Tibial nerve (tissue), 4 donors: Measurements from ENCODE around the gene PPAT. TPM values are rescaled to one million over a fixed set of nuclear protein-coding genes. Genes with fewer than 3 reads are reported as not detected.

Source experiments
- DNase-seq, 2 donors: peaks; one replicate each; pipeline ENCODE4 v3.0.0-alpha.2; 2019; ENCODE audit warnings: low spot score in 2 of 2
- H3K27ac ChIP-seq, 4 donors: fragments of 200-600 bp; sonication (generic) in 3 of 4; one replicate each; pipeline ENCODE4 v1.5.1; 2017 to 2019; ENCODE audit warnings: mild to moderate bottlenecking in 1 of 4
- H3K27me3 ChIP-seq, 2 donors: fragments of 200-600 bp; sonication (generic) in 1 of 2; one replicate each; pipeline versions ENCODE4 v1.5.1 to v1.6.0; 2017 to 2019
- H3K36me3 ChIP-seq, 3 donors: fragments of 200-600 bp; sonication (generic); one replicate each; pipeline ENCODE4 v1.5.1; 2018 to 2019
- H3K4me1 ChIP-seq, 4 donors: fragments of 200-600 bp; sonication (generic) in 3 of 4; one replicate each; pipeline ENCODE4 v1.5.1; 2017 to 2019
- H3K4me3 ChIP-seq, 4 donors: fragments of 200-600 bp; sonication (generic) in 3 of 4; one replicate each; pipeline ENCODE4 v1.5.1; 2017 to 2019; ENCODE audit warnings: mild to moderate bottlenecking in 1 of 4, moderate library complexity in 1 of 4
- H3K9me3 ChIP-seq, 4 donors: fragments of 200-600 bp; sonication (generic) in 3 of 4; one replicate each; pipeline ENCODE4 v1.5.1; 2017 to 2019
- EP300 ChIP-seq, 2 donors: sonication (generic); formaldehyde crosslinking; IDR thresholded peaks; one replicate each; pipeline ENCODE4 v1.6.1; 2017; ENCODE audit warnings: antibody characterized with exemption in 2 of 2, mild to moderate bottlenecking in 1 of 2
- POLR2A ChIP-seq, 2 donors: fragments of 450-650 bp; IDR thresholded peaks; one replicate each; pipeline ENCODE4 v1.6.1; 2017; ENCODE audit warnings: antibody characterized with exemption in 2 of 2, mild to moderate bottlenecking in 2 of 2, moderate library complexity in 2 of 2
- WGBS, 2 donors: methylation state at CpG; one replicate each; pipeline ENCODE4 v1.1.5; 2018; 5-methylcytosine and 5-hydroxymethylcytosine counted together
- total RNA-seq, 4 donors: library from RNA; depleted of rRNA; stranded (reverse); fragments of >200 nt; gene quantifications; one replicate each; pipeline ENCODE4 v1.1.0, GENCODE V29; 2016
- TF ChIP-seq, protein P1 (sequence below), 5 experiments: fragments of 200-600 bp in 3 of 5; fragments of 450-650 bp in 2 of 5; sonication (generic) in 3 of 5; IDR thresholded peaks; one replicate each; pipeline ENCODE4 v1.5.1; 2016 to 2019; ENCODE audit warnings: antibody characterized with exemption in 5 of 5, mild to moderate bottlenecking in 3 of 5, moderate library complexity in 2 of 5

PPAT gene
- total RNA-seq, 4 donors from 2014 or later: 2.2 to 7.8 (median 3.8) TPM

GRCh38 chr4:56387023-56388001 is 48.1 kb downstream of the PPAT start, which contains the start of gene AASDH:
Gene AASDH, minus strand, starts transcription at chr4:56387491. Its CDS starts 3,192 bp downstream, at chr4:56384299.
- H3K27ac ChIP-seq: peak within 1 kb of the TSS; percentile 84 to 96 (median 92)
- H3K9me3 ChIP-seq: no peaks in the 10 kb centered on the region
- peak within 1 kb of the TSS; percentile 54 to 84 (median 60) for H3K4me3 ChIP-seq
- H3K27me3 ChIP-seq: no peaks in the 10 kb centered on the region
- TF ChIP-seq, protein P1, sequence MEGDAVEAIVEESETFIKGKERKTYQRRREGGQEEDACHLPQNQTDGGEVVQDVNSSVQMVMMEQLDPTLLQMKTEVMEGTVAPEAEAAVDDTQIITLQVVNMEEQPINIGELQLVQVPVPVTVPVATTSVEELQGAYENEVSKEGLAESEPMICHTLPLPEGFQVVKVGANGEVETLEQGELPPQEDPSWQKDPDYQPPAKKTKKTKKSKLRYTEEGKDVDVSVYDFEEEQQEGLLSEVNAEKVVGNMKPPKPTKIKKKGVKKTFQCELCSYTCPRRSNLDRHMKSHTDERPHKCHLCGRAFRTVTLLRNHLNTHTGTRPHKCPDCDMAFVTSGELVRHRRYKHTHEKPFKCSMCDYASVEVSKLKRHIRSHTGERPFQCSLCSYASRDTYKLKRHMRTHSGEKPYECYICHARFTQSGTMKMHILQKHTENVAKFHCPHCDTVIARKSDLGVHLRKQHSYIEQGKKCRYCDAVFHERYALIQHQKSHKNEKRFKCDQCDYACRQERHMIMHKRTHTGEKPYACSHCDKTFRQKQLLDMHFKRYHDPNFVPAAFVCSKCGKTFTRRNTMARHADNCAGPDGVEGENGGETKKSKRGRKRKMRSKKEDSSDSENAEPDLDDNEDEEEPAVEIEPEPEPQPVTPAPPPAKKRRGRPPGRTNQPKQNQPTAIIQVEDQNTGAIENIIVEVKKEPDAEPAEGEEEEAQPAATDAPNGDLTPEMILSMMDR (IDR thresholded peaks at IDR 0.05): peak in 1 of 5 experiments; percentile 32
- TF ChIP-seq POLR2A (IDR thresholded peaks at IDR 0.05) (peak in 1 of 2 donors; percentile 69), EP300 (IDR thresholded peaks at IDR 0.05) (peak; percentile 75 to 95)
- DNase-seq: peak; percentile 78 to 92
- H3K4me1 ChIP-seq: peaks cover 0 to 43% (median 11%) of the 10 kb centered on the region in 4 donors
- peaks cover 0 to 6% (median 0%) of the 10 kb centered on the region in 3 donors for H3K36me3 ChIP-seq
- 0% methylated on average over 48 to 57 of the region's 57 CpGs for WGBS, 2 donors

DNA sequence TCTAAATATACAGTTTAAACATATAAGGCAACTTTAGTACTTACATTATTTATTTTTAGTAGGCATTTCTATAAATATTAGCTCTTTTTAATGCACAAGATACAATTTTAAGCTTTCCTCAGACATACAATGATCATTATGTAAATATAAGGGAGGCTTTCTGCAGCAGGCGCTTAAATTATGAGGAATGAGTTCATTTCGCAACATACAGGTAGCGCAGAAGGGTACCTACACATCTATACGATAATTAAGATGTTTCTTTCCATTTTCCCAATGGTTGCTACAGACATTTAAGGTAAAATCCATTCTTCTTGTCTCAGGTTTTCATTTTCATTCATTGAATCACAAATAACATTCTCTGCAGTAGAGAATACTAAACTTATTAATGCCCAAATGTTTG is 49.3 kb downstream of the PPAT start:
- H3K36me3 ChIP-seq: peaks cover 0 to 11% (median 0%) of the 10 kb centered on the region in 3 donors
- peak overlapping the region in 1 of 4 donors; percentile 63 for H3K4me3 ChIP-seq
- H3K4me1 ChIP-seq: peaks cover 0 to 43% (median 11%) of the 10 kb centered on the region in 4 donors
- DNase-seq: no peak
- 93% methylated on average over 4 of the region's 4 CpGs for WGBS, 2 donors
- no peaks in the 10 kb centered on the region for H3K27me3 ChIP-seq
- H3K27ac ChIP-seq: peak overlapping the region in 1 of 4 donors; percentile 84
- H3K9me3 ChIP-seq: no peaks in the 10 kb centered on the region
- no peak for TF ChIP-seq POLR2A (IDR thresholded peaks at IDR 0.05)
- TF ChIP-seq, protein P1 (IDR thresholded peaks at IDR 0.05): no peak
- no peak for TF ChIP-seq EP300 (IDR thresholded peaks at IDR 0.05)

- Histone ChIP-seq H3K36me3 (peaks cover 0 to 17% (median 0%) of the 10 kb centered on the region in 3 donors), H3K4me1 (peaks cover 0 to 5% (median 0%) of the 10 kb centered on the region in 4 donors), H3K9me3 (no peaks in the 10 kb centered on the region), H3K27me3 (no peaks in the 10 kb centered on the region), H3K4me3 (no peak overlapping the region), H3K27ac (no peak overlapping the region)
- TF ChIP-seq POLR2A (IDR thresholded peaks at IDR 0.05): no peak
- no peak for TF ChIP-seq EP300 (IDR thresholded peaks at IDR 0.05)
- TF ChIP-seq, protein P1 (IDR thresholded peaks at IDR 0.05): no peak
- no peak for DNase-seq
- 75 to 76% methylated on average over 2 of the region's 2 CpGs for WGBS, 2 donors
Measured at GRCh38 chr4:56375458-56375857, 60.0 kb downstream of the PPAT start.

- WGBS, 2 donors: 72 to 73% methylated on average over 1 of the region's 1 CpG
- no peak overlapping the region for H3K4me3 ChIP-seq
- H3K4me1 ChIP-seq: peaks cover 0 to 5% (median 0%) of the 10 kb centered on the region in 4 donors
- H3K9me3 ChIP-seq: no peaks in the 10 kb centered on the region
- H3K27ac ChIP-seq: no peak overlapping the region
- no peak for DNase-seq
- H3K27me3 ChIP-seq: no peaks in the 10 kb centered on the region
- peaks cover 0 to 22% (median 0%) of the 10 kb centered on the region in 3 donors for H3K36me3 ChIP-seq
- TF ChIP-seq POLR2A (IDR thresholded peaks at IDR 0.05) (no peak), EP300 (IDR thresholded peaks at IDR 0.05) (no peak)
- TF ChIP-seq, protein P1 (IDR thresholded peaks at IDR 0.05): no peak
Measured at GRCh38 chr4:56374956-56375355, 60.5 kb downstream of the PPAT start.

DNA sequence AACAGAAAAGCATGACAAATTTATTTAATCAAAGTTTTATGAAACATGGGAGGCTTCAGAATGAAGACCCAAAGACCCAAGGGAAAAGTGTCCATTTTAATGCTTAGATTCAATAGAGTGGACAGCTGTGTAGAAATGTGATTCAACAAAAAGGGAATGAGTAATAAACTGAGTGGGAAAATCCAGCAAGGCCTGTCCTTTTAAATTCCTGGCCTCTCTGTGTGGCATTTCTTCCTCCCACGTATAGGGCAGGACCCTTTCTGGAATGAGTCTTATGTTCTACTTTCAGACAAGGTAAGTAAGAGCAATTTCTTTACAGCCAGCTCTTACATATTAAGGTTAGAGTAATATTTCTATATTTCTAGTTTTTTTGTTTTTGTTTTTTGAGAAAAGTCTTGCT is 62.6 kb downstream of the PPAT start:
- no peak for DNase-seq
- Histone ChIP-seq H3K4me3 (no peak overlapping the region), H3K27ac (no peak overlapping the region), H3K36me3 (peaks cover 0 to 33% (median 0%) of the 10 kb centered on the region in 3 donors), H3K4me1 (peaks cover 0 to 5% (median 0%) of the 10 kb centered on the region in 4 donors), H3K9me3 (no peaks in the 10 kb centered on the region), H3K27me3 (no peaks in the 10 kb centered on the region)
- WGBS, 2 donors: 0 to 25% methylated on average over 1 of the region's 1 CpG
- TF ChIP-seq, protein P1 (IDR thresholded peaks at IDR 0.05): no peak
